HCT116 (cell line): ENCODE results near the gene NRXN2.

Source experiments
- CTCF ChIP-seq, 3 experiments: fragments of 200-600 bp in 1 of 3; sonication (generic) in 1 of 3; IDR thresholded peaks in 2 of 3; conservative IDR thresholded peaks in 1 of 3; 2 replicates each; pipeline ENCODE4 v1.5.1; 2012 to 2017; ENCODE audit warnings: low read depth in 2 of 3, low read length in 2 of 3, antibody characterized with exemption in 1 of 3, borderline replicate concordance in 1 of 3, control low read depth in 1 of 3, mild to moderate bottlenecking in 1 of 3, mixed read lengths in 1 of 3, mixed run types in 1 of 3, moderate library complexity in 1 of 3; ENCODE audit not compliant: insufficient read depth in 1 of 3
- EZH2 ChIP-seq: fragments of 200-600 bp; sonication (generic); IDR thresholded peaks from 2 replicates; pipeline ENCODE4 v1.6.1; 2017; ENCODE audit warnings: antibody characterized with exemption, mixed run types
- TCF7L2 ChIP-seq: IDR thresholded peaks from 2 replicates; pipeline ENCODE4 v1.7.0; 2011; ENCODE audit warnings: borderline replicate concordance, inconsistent platforms; ENCODE audit not compliant: insufficient read depth, insufficient read length; ENCODE audit errors: extremely low read depth

GRCh38 chr11:64762674-64763525, 39.9 kb upstream of the NRXN2 start:
- TF ChIP-seq EZH2 (no peak), CTCF (IDR thresholded peaks at IDR 0.05 in 2 of 3, conservative IDR thresholded peaks at IDR 0.05 in 1 of 3; ENCODE audit: borderline replicate concordance in 1 of 3, insufficient read depth in 1 of 3, low read depth in 2 of 3, low read length in 2 of 3) (no peak), TCF7L2 (no peak)
